NT2/D1 (cell line): ENCODE data around the gene FCGR3A.
"Not testable (repeated sequence)": the region's sequence is repeated elsewhere in the genome, so short reads cannot be mapped to it uniquely, and the experiment has no call there.

ENCODE experiments used
- SUZ12 ChIP-seq: IDR thresholded peaks from 2 replicates; pipeline ENCODE4 v1.6.1; 2011; ENCODE audit not compliant: insufficient read length, insufficient read depth; ENCODE audit errors: extremely low read depth
- YY1 ChIP-seq: IDR thresholded peaks from 2 replicates; pipeline ENCODE4 v1.6.1; 2011; ENCODE audit not compliant: insufficient read length, insufficient read depth
- ZNF274 ChIP-seq: IDR thresholded peaks from 2 replicates; pipeline ENCODE4 v1.6.1; 2011; ENCODE audit warnings: mild to moderate bottlenecking, low read depth, low read length

DNA sequence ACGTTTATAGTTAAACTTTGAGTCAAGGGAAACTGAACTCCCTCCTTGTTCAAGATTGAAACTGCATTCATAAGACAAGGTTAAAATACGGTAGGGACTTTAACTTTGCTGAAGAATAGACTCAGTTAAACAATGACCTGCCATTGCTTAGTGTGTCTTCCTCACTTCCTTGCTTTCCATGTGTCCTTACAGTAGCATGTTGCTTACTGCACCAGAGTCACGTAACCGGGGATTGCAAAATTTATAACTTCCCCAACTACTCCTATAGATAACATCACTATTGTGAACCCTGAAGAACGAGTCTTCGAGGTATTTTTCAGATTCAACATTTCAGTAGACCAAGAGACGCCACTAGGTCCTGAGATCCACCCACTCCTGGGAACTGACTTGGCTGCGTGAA is 22.1 kb upstream of the FCGR3A start:
- not testable (repeated sequence) for TF ChIP-seq YY1, SUZ12, ZNF274
